NCI-H187 (cell line): Measurements from ENCODE around the gene EPHA8.

Source experiments
- DNase-seq, 2 experiments: peaks; one replicate each; lab custom pipeline; 2025; lab: John Stamatoyannopoulos, UW

EPHA8 gene

DNA sequence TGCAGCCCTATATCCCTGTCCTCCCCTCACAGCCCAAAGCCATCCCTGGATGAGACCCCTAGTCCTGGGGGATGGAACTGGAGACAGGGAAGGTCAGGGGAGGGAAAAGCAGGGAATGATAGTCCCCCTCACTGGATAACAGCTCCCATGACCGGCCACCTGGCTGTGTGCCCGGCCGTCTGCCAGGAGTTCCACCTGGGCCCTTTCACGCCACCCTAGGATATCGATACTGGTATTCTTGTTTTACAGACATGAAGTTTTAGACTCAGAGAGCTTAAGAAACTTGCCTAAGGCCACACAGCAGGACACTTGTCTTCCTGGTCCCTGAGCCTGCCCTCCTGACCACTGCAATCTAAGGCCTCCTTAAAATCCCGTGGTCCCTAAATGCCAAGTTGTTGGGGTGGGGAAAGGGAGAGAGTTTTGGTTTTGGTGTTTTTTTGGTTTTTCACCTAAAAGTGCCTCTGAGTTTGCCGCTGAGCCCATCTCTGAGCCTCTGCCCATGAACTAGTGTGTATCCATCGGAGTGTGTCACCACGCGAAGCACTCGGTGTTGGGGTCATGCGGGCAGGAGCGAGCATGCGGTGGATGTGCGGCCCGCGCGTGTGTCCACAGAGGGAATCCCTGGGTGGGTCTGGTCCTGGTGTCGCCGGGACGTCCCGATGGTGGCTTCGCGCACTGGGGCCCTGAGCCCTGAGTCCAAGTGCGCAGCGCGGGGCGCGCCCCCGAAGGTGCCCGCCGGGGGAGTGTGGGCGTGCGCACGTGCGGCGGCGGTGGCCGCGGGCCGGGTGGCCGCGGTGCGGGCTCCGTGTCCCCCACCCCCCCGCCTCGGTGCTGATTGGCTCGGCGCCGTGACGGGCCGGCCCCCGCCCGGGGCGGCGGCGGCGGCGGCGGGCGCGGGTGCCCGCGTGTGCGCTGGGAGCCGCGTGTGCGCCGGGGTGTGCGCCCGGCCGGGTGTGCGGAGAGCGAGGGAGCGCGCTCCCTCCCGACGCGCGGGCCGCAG, at the start of gene EPHA8:
TSS of gene EPHA8 (plus strand) at position 906 of the 1,000 bp plus-strand sequence. CDS start 147 bp downstream, outside the sequence.
- no peak for DNase-seq

- DNase-seq, result no peak
Measured at GRCh38 chr1:22516906-22517571, 46.2 kb upstream of the EPHA8 start.

GRCh38 chr1:22517956-22518355, 45.3 kb upstream of the EPHA8 start:
- no peak for DNase-seq

DNA sequence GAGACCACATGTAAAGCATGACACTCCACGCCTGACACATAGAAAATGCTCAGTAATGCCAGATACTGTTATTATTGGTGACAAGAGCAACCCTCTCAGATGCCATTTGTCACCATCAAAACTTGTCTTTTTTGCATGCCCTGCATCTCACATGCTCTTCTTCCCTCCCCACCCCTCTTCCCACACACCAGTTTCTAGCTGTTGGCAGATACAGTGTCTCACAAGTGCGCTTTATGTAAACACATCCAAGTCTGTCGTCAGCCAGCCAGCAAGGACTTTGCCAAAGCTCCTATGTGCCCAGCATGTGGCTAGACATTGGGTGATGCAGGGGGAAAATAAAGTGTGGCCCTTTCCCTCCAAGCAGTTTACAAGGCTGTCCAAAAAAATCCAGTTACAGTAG, 44.9 kb upstream of the EPHA8 start:
- peak; percentile 31 to 66 for DNase-seq

DNA sequence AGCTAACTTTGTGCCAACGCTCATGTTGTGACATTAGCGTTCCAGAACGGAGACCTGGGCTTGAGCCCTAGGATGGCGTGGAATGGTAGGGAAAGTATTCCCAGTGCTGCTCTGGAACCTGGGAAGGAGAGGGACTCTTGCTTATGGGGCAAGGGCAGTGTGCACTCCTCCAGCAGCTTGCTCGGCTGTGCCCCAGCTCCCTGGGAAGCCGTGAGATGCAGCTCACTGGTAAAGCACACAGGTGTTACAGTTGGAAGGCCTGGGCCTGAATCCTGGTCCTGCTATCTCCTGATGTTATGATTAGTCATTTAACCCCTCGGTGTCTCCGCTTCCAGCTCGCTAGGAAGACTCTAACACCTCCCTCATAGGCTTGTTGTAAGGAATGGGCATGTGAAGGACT, 42.4 kb upstream of the EPHA8 start:
- DNase-seq, result no peak

DNA sequence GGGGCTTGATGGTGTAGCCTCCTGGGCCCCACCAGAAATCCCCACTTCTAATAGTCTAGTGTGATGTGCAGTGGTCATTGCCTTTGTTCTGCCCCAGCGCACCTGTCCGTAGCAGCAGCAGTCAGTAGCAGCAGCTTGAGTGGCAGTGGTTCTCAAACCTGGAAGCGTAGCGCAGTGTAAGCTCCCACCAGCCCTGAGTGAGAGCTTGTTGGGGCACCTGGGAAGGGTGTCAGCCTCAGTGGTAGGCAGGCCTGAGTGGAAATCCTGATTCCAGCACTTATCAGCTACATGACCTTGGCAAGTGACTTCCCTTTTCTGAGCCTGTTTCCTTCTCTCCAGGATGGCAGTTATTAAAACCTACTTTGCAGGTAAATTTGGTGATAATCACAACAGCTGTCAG, 41.6 kb upstream of the EPHA8 start:
- DNase-seq, result no peak

GRCh38 chr1:22522221-22522743, 41.0 kb upstream of the EPHA8 start:
- DNase-seq, result no peak

DNA sequence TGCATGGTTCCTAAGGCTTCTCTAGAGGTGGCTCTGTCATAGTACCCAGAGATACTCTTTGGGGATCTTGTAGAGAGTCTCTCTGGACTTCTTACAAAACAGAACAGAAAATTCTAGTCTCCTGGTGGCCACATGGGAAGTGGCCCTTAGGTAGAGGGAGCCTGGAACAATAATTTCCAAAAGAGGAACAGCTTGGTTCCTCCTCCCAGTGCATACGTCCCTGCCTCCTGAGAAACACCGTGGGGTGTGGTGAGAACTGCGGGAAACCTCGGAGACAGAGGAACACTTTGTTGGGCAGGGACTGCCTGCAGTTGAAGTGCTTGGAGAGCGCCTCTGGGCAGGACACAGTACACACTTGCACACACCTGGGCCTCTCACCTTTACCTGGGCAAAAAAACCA, 38.8 kb upstream of the EPHA8 start:
- DNase-seq, result no peak

GRCh38 chr1:22525211-22525610, 38.1 kb upstream of the EPHA8 start:
- no peak for DNase-seq

DNA sequence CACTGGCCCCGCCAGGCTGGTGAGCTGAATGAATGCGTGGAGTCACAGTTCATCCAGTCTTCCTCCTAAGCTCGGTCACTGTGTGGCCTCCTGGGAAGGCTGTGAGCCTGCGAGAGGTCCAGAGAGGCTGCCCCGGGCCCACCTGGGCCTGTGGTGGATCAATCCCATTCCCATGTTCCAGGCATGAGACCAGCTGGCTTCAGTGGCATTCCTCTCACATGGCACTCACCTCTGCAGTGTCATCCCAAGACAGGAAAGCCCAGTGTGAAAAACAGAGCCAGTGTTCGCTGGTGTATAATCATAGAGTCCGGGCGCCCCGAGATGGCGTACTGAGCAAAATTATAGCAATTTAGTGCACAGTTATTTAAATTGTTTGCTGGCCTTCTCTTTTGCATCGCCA, 37.6 kb upstream of the EPHA8 start:
- no peak for DNase-seq

- DNase-seq, result no peak
Measured at GRCh38 chr1:22526098-22526497, 37.2 kb upstream of the EPHA8 start.

GRCh38 chr1:22526677-22527076, 36.6 kb upstream of the EPHA8 start:
- no peak for DNase-seq

DNA sequence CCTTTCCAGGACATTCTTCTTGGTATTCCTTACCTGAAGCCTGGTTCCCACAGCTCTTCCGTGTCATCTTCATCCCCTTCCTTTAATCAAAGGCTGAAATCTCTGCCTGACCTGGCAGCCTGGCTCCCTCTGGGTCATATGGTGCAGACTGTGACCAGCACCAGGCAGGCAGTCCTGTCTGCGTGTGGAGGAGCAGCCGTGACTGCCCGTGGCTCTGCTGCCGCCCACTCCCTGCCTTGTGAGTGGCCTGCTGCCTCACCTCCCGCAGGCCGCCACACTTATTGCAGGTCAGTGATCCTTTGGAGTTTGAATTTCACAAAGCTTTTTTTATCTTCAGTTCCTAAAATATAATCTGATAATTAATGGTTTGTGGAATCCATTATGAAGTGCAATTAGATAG, 36.2 kb upstream of the EPHA8 start:
- no peak for DNase-seq

- peak; percentile 11 to 14 for DNase-seq
Measured at GRCh38 chr1:22527555-22528296, 35.6 kb upstream of the EPHA8 start.

GRCh38 chr1:22528451-22528850, 34.8 kb upstream of the EPHA8 start:
- DNase-seq, result no peak

- no peak for DNase-seq
Measured at GRCh38 chr1:22529901-22530621, 33.2 kb upstream of the EPHA8 start.

GRCh38 chr1:22530715-22531114, 32.6 kb upstream of the EPHA8 start:
- no peak for DNase-seq

- no peak for DNase-seq
Measured at GRCh38 chr1:22531251-22531650, 32.0 kb upstream of the EPHA8 start.

- DNase-seq, result no peak
Measured at GRCh38 chr1:22533244-22533895, 29.9 kb upstream of the EPHA8 start.

- DNase-seq, result no peak
Measured at GRCh38 chr1:22534951-22535350, 28.3 kb upstream of the EPHA8 start.

DNA sequence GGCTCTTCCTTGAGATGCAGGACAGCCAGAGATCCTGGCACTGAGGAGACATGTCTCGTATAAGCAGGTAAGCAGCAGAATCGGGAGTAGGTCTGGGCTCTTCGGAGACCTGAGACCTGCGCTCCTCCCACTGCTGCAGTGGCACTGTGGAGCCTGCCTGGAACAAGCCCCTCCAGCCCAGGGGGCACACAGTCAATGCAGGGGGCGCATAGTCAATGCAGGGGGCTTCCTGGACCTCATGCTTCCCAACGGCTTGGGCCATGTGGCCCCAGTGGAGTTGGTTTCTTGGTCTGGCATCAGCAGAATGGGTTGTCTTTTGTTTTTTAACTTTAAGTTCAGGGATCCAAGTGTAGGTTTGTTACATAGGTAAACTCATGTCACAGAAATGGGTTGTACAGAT, 27.9 kb upstream of the EPHA8 start:
- no peak for DNase-seq
